Activated naive CD4-positive, alpha-beta T cell treated with anti-CD3 and anti-CD28 coated beads for 36 hours (primary cell): ENCODE measurements around the gene FADS6. TPM values are rescaled to one million over a fixed set of nuclear protein-coding genes. Genes with fewer than 3 reads are reported as not detected.

Experiments
- CTCF ChIA-PET: fragments of 350-600 bp; sonication (Branson Sonifier 250); formaldehyde crosslinking; loops from one replicate; lab custom pipeline; 2021; ENCODE audit warnings: antibody characterized with exemption; lab: Charles Lee
- DNase-seq: peaks from one replicate; pipeline ENCODE4 v3.0.0-alpha.2; 2020
- H3K27ac Mint-ChIP-seq: one replicate; pipeline ENCODE4 v1.8.0; 2021; ENCODE audit warnings: mild to moderate bottlenecking, mixed read lengths
- H3K27me3 Mint-ChIP-seq: one replicate; pipeline ENCODE4 v1.8.0; 2021; ENCODE audit warnings: low read depth, mixed read lengths
- H3K36me3 Mint-ChIP-seq: one replicate; pipeline ENCODE4 v1.8.0; 2021; ENCODE audit warnings: low read depth, mixed read lengths
- H3K4me1 Mint-ChIP-seq: one replicate; pipeline ENCODE4 v1.8.0; 2021; ENCODE audit warnings: low read depth, mixed read lengths
- H3K4me3 Mint-ChIP-seq: one replicate; pipeline ENCODE4 v1.8.0; 2021; ENCODE audit warnings: mild to moderate bottlenecking, moderate library complexity, mixed read lengths
- H3K9me3 Mint-ChIP-seq: one replicate; pipeline ENCODE4 v1.8.0; 2021; ENCODE audit warnings: mixed read lengths
- intact Hi-C: fragments of 100-400 bp; cut with micrococcal nuclease; formaldehyde crosslinking; loops from one replicate; pipeline ENCODE4 v1.15.1; 2023
- total RNA-seq, 2 experiments: library from RNA; stranded (reverse); gene quantifications; one replicate each; pipeline ENCODE4 v1.2.3, GENCODE V29; 2021

The FADS6 gene
- total RNA-seq, 2 experiments from 2014 or later, result not detected

- Mint-ChIP-seq H3K27me3 (peaks cover 42% of the 10 kb centered on the region), H3K4me1 (peaks cover 9% of the 10 kb centered on the region), H3K9me3 (no peaks in the 10 kb centered on the region), H3K27ac (no peak overlapping the region), H3K4me3 (no peak overlapping the region), H3K36me3 (no peaks in the 10 kb centered on the region)
- intact Hi-C loops, result no loop called here
- no peak for DNase-seq
- CTCF ChIA-PET, result interaction anchor here (1.1 to 4.6 kb wide), 3 partner anchors 32 to 188 kb away, joined by 5 to 35 read pairs (median 5); no protein-coding TSS in a partner anchor
These were observed 31.8 kb upstream of the FADS6 start for GRCh38 chr17:74925242-74925641.

DNA sequence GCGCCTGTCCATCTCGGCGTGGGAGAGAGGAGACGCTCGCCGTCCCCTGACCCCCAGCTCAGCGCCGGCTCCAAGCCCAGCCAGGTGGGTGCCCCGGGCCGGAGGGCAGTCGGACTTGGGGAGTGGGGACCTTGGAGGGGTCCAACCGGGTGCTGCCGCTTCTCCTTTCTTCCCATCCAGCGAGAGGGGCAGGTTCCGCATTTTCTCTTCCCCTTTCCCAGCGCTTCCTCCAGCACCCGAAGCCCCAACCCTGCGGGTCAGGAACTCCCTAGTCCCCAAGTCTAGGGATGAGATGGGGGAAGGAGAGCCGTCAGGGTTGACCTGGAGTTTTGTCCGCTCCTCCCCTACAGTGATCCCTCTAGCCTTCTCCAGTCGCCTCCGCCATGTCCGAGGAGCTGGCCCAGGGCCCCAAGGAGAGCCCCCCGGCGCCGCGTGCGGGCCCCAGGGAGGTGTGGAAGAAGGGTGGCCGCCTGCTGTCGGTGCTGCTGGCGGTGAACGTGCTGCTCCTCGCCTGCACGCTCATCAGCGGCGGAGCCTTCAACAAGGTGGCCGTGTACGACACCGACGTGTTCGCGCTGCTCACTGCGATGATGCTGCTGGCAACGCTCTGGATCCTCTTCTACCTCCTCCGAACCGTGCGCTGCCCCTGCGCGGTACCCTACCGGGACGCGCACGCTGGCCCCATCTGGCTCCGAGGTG is 31.0 kb upstream of the FADS6 start, which contains the start of gene OTOP2:
Gene OTOP2, plus strand, starts transcription at position 24 of the 699 bp plus-strand sequence. Its CDS starts 360 bp downstream, at position 384.
- intact Hi-C loops, result no loop called here
- no peaks in the 10 kb centered on the region for H3K9me3 Mint-ChIP-seq
- CTCF ChIA-PET, result interaction anchor here (0.5 to 4.6 kb wide), 10 partner anchors 25 to 278 kb away, joined by 3 to 35 read pairs (median 6); partner anchors contain the start of gene MRPL58
- H3K4me3 Mint-ChIP-seq, result no peak within 1 kb of the TSS
- H3K27me3 Mint-ChIP-seq, result peaks cover 42% of the 10 kb centered on the region
- no peak within 1 kb of the TSS for H3K27ac Mint-ChIP-seq
- no peaks in the 10 kb centered on the region for H3K36me3 Mint-ChIP-seq
- peaks cover 9% of the 10 kb centered on the region for H3K4me1 Mint-ChIP-seq
- DNase-seq, result no peak

GRCh38 chr17:74923538-74924249 is 30.3 kb upstream of the FADS6 start:
- intact Hi-C loops, result loop anchor here (1.0 kb wide), 1 partner anchor 37 kb away; no protein-coding TSS in a partner anchor
- DNase-seq, result peak; percentile 75
- H3K36me3 Mint-ChIP-seq, result no peaks in the 10 kb centered on the region
- peaks cover 9% of the 10 kb centered on the region for H3K4me1 Mint-ChIP-seq
- H3K4me3 Mint-ChIP-seq, result no peak overlapping the region
- no peak overlapping the region for H3K27ac Mint-ChIP-seq
- CTCF ChIA-PET, result interaction anchor here (0.5 to 4.6 kb wide), 10 partner anchors 10 to 279 kb away, joined by 3 to 35 read pairs (median 6); partner anchors contain the start of gene MRPL58
- peaks cover 42% of the 10 kb centered on the region for H3K27me3 Mint-ChIP-seq
- H3K9me3 Mint-ChIP-seq, result no peaks in the 10 kb centered on the region

GRCh38 chr17:74922694-74923537 is 29.5 kb upstream of the FADS6 start, which contains the start of gene USH1G:
TSS of gene USH1G (minus strand) at chr17:74923255. CDS start at chr17:74923073, 182 bp downstream.
- Mint-ChIP-seq H3K27me3 (peaks cover 44% of the 10 kb centered on the region), H3K36me3 (no peaks in the 10 kb centered on the region), H3K9me3 (no peaks in the 10 kb centered on the region), H3K4me3 (no peak within 1 kb of the TSS), H3K27ac (no peak within 1 kb of the TSS), H3K4me1 (peaks cover 9% of the 10 kb centered on the region)
- CTCF ChIA-PET, result interaction anchor here (0.8 to 4.6 kb wide), 9 partner anchors 10 to 149 kb away, joined by 3 to 35 read pairs (median 6); partner anchors contain the start of gene MRPL58
- DNase-seq, result no peak
- intact Hi-C loops, result loop anchor here (1.0 kb wide), 1 partner anchor 37 kb away; no protein-coding TSS in a partner anchor

GRCh38 chr17:74922172-74922571 is 28.7 kb upstream of the FADS6 start:
- Mint-ChIP-seq H3K4me3 (no peak overlapping the region), H3K27ac (no peak overlapping the region), H3K4me1 (peaks cover 9% of the 10 kb centered on the region), H3K36me3 (no peaks in the 10 kb centered on the region), H3K27me3 (peaks cover 44% of the 10 kb centered on the region), H3K9me3 (no peaks in the 10 kb centered on the region)
- intact Hi-C loops, result no loop called here
- DNase-seq, result no peak
- CTCF ChIA-PET, result interaction anchor here (0.8 to 4.6 kb wide), 7 partner anchors 9 to 150 kb away, joined by 3 to 35 read pairs (median 6); partner anchors contain the start of gene MRPL58

DNA sequence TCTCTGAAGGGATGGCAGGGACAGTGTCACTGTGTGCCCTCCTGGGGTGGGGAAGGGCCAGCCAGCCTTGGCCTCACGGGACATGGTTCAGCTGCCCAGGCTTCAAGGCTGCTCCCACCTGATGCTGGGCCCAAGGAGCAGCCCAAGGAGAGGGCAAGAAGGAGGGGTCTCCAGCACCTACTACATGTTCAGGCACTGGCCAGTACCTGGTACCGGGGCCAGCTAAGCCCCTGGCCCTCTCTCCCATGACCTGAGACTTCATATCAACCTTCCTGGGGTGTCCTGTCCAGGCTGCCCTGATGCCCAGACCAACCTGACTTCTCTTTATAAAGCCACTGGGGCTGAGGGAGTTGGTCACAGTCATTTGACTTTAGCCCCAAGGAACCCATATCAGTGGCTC is 28.3 kb upstream of the FADS6 start:
- Mint-ChIP-seq H3K27me3 (peaks cover 44% of the 10 kb centered on the region), H3K36me3 (no peaks in the 10 kb centered on the region), H3K27ac (no peak overlapping the region), H3K9me3 (no peaks in the 10 kb centered on the region), H3K4me1 (peaks cover 9% of the 10 kb centered on the region), H3K4me3 (no peak overlapping the region)
- DNase-seq, result no peak
- intact Hi-C loops, result no loop called here
- CTCF ChIA-PET, result interaction anchor here (1.1 to 4.6 kb wide), 4 partner anchors 31 to 280 kb away, joined by 3 to 35 read pairs (median 16); no protein-coding TSS in a partner anchor

GRCh38 chr17:74921026-74921681 is 27.7 kb upstream of the FADS6 start:
- CTCF ChIA-PET, result interaction anchor here (1.1 to 4.4 kb wide), 2 partner anchors 40 to 281 kb away, joined by 3 to 30 read pairs; no protein-coding TSS in a partner anchor
- Mint-ChIP-seq H3K36me3 (no peaks in the 10 kb centered on the region), H3K27ac (no peak overlapping the region), H3K27me3 (peaks cover 42% of the 10 kb centered on the region), H3K4me3 (no peak overlapping the region), H3K4me1 (peaks cover 9% of the 10 kb centered on the region), H3K9me3 (no peaks in the 10 kb centered on the region)
- no peak for DNase-seq
- intact Hi-C loops, result no loop called here

DNA sequence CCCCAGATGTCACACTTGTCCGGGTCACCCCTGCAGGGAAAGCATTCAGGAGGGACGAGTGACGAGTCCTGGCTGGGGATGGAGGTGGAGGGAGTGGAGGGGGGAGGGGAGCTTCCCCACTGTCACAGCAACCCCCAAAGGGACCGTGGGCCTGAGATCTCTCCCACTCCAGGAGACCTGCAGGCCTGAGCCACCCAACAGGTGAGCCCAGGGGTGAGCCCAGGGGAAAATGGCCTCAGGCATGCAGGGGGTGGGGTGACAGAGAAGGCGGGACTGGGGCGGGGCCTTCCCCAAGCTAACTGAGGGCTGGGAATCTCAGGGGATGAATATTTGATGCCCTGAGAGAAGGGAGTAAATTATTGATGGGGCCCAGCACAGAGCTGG is 27.2 kb upstream of the FADS6 start:
- Mint-ChIP-seq H3K27me3 (peaks cover 38% of the 10 kb centered on the region), H3K4me1 (peaks cover 9% of the 10 kb centered on the region), H3K36me3 (no peaks in the 10 kb centered on the region), H3K9me3 (no peaks in the 10 kb centered on the region), H3K4me3 (no peak overlapping the region), H3K27ac (no peak overlapping the region)
- intact Hi-C loops, result no loop called here
- CTCF ChIA-PET, result interaction anchor here (1.1 to 4.4 kb wide), 3 partner anchors 40 to 281 kb away, joined by 3 to 30 read pairs (median 3); no protein-coding TSS in a partner anchor
- no peak for DNase-seq

DNA sequence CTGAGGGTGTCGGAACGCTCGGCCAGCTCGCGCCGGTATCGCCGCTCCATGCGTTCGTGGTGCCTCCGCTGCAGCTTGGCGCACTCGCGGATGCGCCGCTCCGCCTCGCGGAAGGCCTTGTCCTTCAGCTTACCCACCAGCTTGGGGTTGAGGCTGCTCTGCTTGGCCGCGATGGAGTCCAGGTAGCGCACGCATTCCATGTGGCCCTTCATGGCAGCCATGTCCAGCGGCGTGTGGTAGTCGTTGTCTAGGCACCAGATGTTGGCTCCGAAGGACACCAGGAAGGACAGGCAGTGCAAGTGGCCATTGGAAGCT is 26.8 kb upstream of the FADS6 start:
- Mint-ChIP-seq H3K27ac (no peak overlapping the region), H3K9me3 (no peaks in the 10 kb centered on the region), H3K36me3 (no peaks in the 10 kb centered on the region), H3K4me1 (peaks cover 9% of the 10 kb centered on the region), H3K27me3 (peaks cover 35% of the 10 kb centered on the region), H3K4me3 (no peak overlapping the region)
- CTCF ChIA-PET, result interaction anchor here (1.1 to 2.3 kb wide), 2 partner anchors 38 to 40 kb away, joined by 3 to 21 read pairs; no protein-coding TSS in a partner anchor
- intact Hi-C loops, result no loop called here
- no peak for DNase-seq

GRCh38 chr17:74919440-74920305 is 26.2 kb upstream of the FADS6 start:
- H3K36me3 Mint-ChIP-seq, result no peaks in the 10 kb centered on the region
- intact Hi-C loops, result no loop called here
- H3K4me3 Mint-ChIP-seq, result no peak overlapping the region
- no peak overlapping the region for H3K27ac Mint-ChIP-seq
- CTCF ChIA-PET, result interaction anchor here (0.9 to 2.3 kb wide), 3 partner anchors 39 to 41 kb away, joined by 3 to 21 read pairs (median 7); no protein-coding TSS in a partner anchor
- H3K27me3 Mint-ChIP-seq, result peaks cover 29% of the 10 kb centered on the region
- H3K9me3 Mint-ChIP-seq, result no peaks in the 10 kb centered on the region
- peaks cover 9% of the 10 kb centered on the region for H3K4me1 Mint-ChIP-seq
- peak; percentile 36 for DNase-seq
